ENCODE results near the gene SEMA4G. TPM values are rescaled to one million over a fixed set of nuclear protein-coding genes. Genes with fewer than 3 reads are reported as not detected.

The SEMA4G gene
- total RNA-seq, 1 experiment from 2014 or later = 8.5 TPM

GRCh38 chr10:101006593-101007098, 37.3 kb downstream of the SEMA4G start:
- H3K4me1 Mint-ChIP-seq = peaks cover 5 to 20% of the 10 kb centered on the region in 2 experiments
- Histone ChIP-seq H3K23ac (ENCODE audit: insufficient read length, low read depth, low read length) (no peak overlapping the region), H2BK20ac (ENCODE audit: low read depth, low read length, poor library complexity, severe bottlenecking) (no peak overlapping the region), H3K4me1 (ENCODE audit: insufficient read depth, low read length) (no peaks in the 10 kb centered on the region), H3K4me2 (ENCODE audit: insufficient read depth, insufficient read length, low read length) (no peak overlapping the region), H4K5ac (ENCODE audit: insufficient read length, low read depth, low read length) (no peak overlapping the region), H3K18ac (ENCODE audit: insufficient read length, low read depth, low read length) (no peak overlapping the region), H3T11ph (ENCODE audit: low read length) (no peak overlapping the region), H3K56ac (ENCODE audit: insufficient read length, low read depth, low read length) (no peak overlapping the region), H3K27me3 (ENCODE audit: insufficient read depth, low read length) (no peaks in the 10 kb centered on the region), H2AFZ (ENCODE audit: low read length) (no peak overlapping the region), H2AK5ac (ENCODE audit: insufficient read length, low read length) (no peak overlapping the region), H3K4ac (ENCODE audit: low read depth, low read length) (no peak overlapping the region), H3K9me3 (ENCODE audit: control insufficient read depth, low read depth, low read length) (no peaks in the 10 kb centered on the region), H2BK5ac (ENCODE audit: insufficient read length, low read length) (no peak overlapping the region), H3K27ac (ENCODE audit: insufficient read length, low read depth, low read length) (no peak overlapping the region), H2BK120ac (ENCODE audit: low read depth, low read length, poor library complexity, severe bottlenecking) (no peak overlapping the region), H3K79me2 (ENCODE audit: insufficient read depth, low read length) (no peaks in the 10 kb centered on the region), H3K79me1 (ENCODE audit: insufficient read depth, low read depth, low read length, poor library complexity, severe bottlenecking) (no peaks in the 10 kb centered on the region), H4K20me1 (ENCODE audit: control insufficient read depth, insufficient read depth, insufficient read length) (no peaks in the 10 kb centered on the region), H2BK15ac (ENCODE audit: low read depth, low read length) (no peak overlapping the region), H3K9ac (ENCODE audit: extremely low read depth, insufficient read length, low read length) (no peak overlapping the region), H4K8ac (replicated peaks; ENCODE audit: insufficient read length, low read depth, low read length) (no peak overlapping the region), H4K91ac (ENCODE audit: insufficient read length, low read depth, low read length) (no peak overlapping the region), H3K14ac (ENCODE audit: insufficient read depth, low read length) (no peak overlapping the region), H2BK12ac (ENCODE audit: insufficient read length, low read depth, low read length) (no peak overlapping the region), H3K23me2 (ENCODE audit: insufficient read length, low read depth, low read length, poor library complexity, severe bottlenecking) (no peaks in the 10 kb centered on the region)
- no peaks in the 10 kb centered on the region; the same call in 1 of the 2 replicates for H3K27me3 Mint-ChIP-seq (ENCODE audit: low read depth)
- H3K27ac Mint-ChIP-seq = no peak overlapping the region
- TF ChIP-seq CTCF (conservative IDR thresholded peaks at IDR 0.05) = no peak
- no peaks in the 10 kb centered on the region for H3K9me3 Mint-ChIP-seq
- no peak for DNase-seq
- H3K36me3 Mint-ChIP-seq (ENCODE audit: insufficient read depth in 1 of 3, low read depth in 3 of 3) = peaks cover 17 to 41% (median 39%) of the 10 kb centered on the region in 3 experiments; a peak in 5 of 7 replicates
- WGBS (ENCODE audit: extremely low coverage, insufficient read length, low lambda C conversion rate) = no CpG with 5 or more reads among the region's 33 CpGs
- no peak overlapping the region for H3K4me3 Mint-ChIP-seq
